DND-41 (cell line): ENCODE data around the gene UCK2.

Experiments used
- CTCF ChIP-seq: IDR thresholded peaks from 2 replicates; pipeline ENCODE4 v1.5.1; 2012; ENCODE audit warnings: borderline replicate concordance, low read length, moderate library complexity, mild to moderate bottlenecking; ENCODE audit not compliant: poor library complexity, severe bottlenecking; ENCODE audit errors: extremely low read depth
- EZH2 ChIP-seq: IDR thresholded peaks from 3 replicates; pipeline ENCODE4 v1.6.1; 2012; ENCODE audit warnings: borderline replicate concordance, low read depth, mild to moderate bottlenecking, moderate library complexity, low read length, inconsistent platforms; ENCODE audit not compliant: severe bottlenecking

DNA sequence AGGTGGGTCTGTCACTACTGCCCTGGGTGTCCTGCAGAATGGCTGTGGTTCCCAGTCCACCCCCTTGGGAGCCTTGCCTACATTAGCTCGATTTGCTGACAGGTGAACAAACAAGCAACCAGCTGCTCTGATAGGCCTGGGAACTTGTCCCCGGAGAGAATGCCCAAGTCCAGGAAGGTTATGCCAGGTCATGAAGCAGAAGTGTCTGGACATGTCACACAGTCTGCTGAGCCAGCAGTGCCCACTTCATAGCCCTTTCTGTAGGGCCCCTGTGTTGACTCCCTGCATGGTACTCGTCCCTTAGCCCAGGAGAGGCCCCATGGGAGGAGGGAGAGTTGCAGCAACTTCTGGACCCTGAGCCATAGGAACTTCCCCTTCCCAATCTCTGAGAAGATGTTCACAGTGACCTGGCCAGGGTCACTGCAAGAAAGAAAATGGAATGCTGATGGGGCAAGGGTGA is 31.0 kb downstream of the UCK2 start:
- TF ChIP-seq CTCF (no peak), EZH2 (no peak)
